ENCODE results near the gene PLD2.
"Not testable (repeated sequence)": the region's sequence is repeated elsewhere in the genome, so short reads cannot be mapped to it uniquely, and the experiment has no call there.

The PLD2 gene

GRCh38 chr17:4789951-4790704, 16.8 kb upstream of the PLD2 start:
- peak; percentile 47 to 69 for DNase-seq (ENCODE audit: extremely low read depth in 1 of 2, low read depth in 1 of 2)

GRCh38 chr17:4790705-4791088, 16.3 kb upstream of the PLD2 start:
- no peak for DNase-seq (ENCODE audit: extremely low read depth in 1 of 2, low read depth in 1 of 2)

- no peak for DNase-seq (ENCODE audit: extremely low read depth in 1 of 2, low read depth in 1 of 2)
These were observed 11.8 kb upstream of the PLD2 start for GRCh38 chr17:4795168-4795567.

DNA sequence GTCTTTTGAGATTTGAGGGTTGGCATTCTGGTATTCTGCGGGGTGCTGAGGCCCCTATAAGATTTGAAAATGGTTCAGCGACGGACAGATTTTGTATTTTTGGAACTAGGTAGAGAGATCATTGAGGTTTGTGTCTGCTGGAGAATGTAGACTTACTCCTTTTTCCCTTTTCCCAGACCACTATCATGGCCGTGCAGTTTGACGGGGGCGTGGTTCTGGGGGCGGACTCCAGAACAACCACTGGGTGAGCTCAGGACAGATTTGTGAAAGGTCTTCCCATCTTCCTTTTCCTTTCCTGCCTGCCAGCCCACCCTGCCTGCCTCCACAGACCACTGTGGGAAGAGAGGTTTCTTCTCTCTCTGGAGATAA, 10.4 kb upstream of the PLD2 start:
- DNase-seq (ENCODE audit: extremely low read depth in 1 of 2, low read depth in 1 of 2), result no peak

GRCh38 chr17:4800462-4801196, 6.3 kb upstream of the PLD2 start:
- no peak for DNase-seq (ENCODE audit: extremely low read depth in 1 of 2, low read depth in 1 of 2)

- no peak for DNase-seq (ENCODE audit: extremely low read depth in 1 of 2, low read depth in 1 of 2)
These were observed 4.7 kb upstream of the PLD2 start, which contains the start of gene C17orf114 for GRCh38 chr17:4802228-4802627. Gene C17orf114, minus strand, starts transcription at chr17:4802328.

DNA sequence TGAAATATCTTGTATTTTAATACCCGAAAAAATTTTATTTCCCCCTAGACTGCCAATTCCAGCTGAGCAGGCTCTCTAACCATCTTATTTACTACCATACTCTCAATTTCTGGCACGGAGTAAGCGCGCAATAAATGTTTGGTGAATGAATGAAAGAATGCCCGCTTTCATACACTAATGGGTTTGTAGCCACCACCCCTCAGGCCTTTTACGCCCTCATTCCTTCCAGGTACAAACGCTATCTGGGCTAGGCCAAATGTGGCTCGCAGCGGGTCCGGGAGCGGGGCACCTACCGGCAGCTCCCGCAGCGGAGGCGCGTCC, 536 bp upstream of the PLD2 start:
- no peak for DNase-seq (ENCODE audit: extremely low read depth in 1 of 2, low read depth in 1 of 2)

GRCh38 chr17:4807605-4808377, 839 bp downstream of the PLD2 start:
- DNase-seq (ENCODE audit: extremely low read depth in 1 of 2, low read depth in 1 of 2), result no peak

GRCh38 chr17:4808378-4808767, 1.4 kb downstream of the PLD2 start:
- no peak for DNase-seq (ENCODE audit: extremely low read depth in 1 of 2, low read depth in 1 of 2)

DNA sequence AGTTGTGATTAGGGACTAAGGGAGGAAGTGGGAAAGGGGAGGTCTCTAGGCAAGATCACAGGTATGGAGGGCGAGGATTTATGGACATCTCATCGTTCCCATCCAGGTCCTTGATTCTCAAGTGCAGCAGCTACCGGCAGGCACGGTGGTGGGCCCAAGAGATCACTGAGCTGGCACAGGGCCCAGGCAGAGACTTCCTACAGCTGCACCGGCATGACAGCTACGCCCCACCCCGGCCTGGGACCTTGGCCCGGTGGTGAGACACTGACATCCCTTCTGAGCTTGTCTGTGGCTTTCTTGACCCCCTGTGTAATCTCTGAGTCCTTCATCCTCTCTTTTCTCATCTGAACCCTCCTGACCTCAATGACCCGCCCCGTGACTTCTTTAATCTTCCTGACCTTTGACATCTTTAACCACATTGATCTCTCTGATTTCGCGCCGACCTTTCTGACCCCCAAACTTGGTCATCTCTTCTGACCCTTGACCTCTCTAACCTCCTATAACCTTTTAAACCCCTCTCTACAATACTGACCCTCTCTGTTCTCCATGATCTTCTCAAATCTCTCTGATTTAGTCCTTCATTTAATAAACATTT, 3.8 kb downstream of the PLD2 start:
- no peak for DNase-seq (ENCODE audit: extremely low read depth in 1 of 2, low read depth in 1 of 2)

DNA sequence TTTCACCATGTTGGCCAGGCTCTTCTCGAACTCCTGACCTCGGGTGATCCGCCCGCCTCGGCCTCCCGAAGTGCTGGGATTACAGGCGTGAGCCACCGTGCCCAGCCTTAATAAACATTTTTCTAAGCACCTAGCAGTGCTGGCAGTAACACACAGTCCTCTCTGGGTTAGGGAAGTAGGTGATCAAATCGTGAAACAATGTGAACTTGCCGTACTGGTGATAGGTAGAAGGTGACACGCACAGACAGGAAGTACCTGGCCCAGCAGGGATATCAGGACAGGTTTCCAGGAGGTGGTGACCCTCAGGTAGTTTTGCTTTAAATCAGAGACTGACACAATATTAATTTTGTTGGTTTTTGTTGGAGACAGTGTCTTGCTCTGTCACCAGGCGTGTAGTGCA, 4.5 kb downstream of the PLD2 start:
- no peak for DNase-seq (ENCODE audit: extremely low read depth in 1 of 2, low read depth in 1 of 2)

DNA sequence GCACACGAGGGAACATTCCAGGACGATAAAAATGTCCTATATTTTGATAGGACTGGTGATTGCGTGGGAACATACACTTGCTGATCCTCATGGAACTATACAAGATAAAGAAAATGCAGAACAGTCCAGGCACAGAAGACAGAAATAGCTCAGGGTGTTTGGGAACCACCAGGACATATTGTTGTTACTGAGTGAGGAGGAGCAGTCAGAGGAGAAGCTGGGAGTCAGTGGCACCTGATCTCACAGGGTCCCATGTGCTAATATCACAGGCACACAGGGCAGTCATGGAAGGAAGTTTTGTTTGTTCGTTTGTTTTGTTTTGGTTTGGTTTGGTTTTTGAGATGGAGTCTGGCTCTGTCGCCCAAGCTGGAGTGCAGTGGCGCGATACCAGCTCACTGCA, 5.7 kb downstream of the PLD2 start:
- DNase-seq (ENCODE audit: extremely low read depth in 1 of 2, low read depth in 1 of 2), result no peak

DNA sequence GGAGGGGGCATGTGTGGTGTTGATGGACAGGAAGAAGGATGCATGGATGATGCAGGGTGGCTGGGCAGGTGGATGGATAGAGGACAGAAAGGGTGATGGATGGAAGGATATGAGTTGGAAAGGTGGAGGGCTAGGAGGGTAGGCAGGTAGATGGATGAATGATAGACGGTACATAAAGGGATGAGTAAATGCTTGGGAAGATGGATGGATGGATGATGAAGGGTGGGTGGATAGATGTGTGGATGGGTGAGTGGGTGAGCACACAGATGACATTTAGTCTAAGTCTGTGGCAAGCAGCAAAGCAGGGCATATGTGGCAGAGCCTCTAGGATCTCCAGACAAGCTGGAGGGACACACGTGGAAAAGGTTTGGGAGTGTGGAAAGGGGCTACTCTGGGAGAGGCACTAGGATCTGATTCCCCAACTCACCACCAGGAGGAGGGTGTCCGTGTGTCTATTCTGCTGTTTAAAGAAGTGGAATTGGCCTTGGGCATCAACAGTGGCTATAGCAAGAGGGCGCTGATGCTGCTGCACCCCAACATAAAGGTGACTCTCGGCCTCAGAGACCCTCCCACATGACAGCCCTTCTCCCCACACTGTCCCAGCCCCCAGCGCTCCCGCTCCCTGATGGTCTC, 8.2 kb downstream of the PLD2 start:
- DNase-seq (ENCODE audit: extremely low read depth in 1 of 2, low read depth in 1 of 2), result no peak

GRCh38 chr17:4816826-4817225, 9.9 kb downstream of the PLD2 start:
- DNase-seq (ENCODE audit: extremely low read depth in 1 of 2, low read depth in 1 of 2), result no peak

DNA sequence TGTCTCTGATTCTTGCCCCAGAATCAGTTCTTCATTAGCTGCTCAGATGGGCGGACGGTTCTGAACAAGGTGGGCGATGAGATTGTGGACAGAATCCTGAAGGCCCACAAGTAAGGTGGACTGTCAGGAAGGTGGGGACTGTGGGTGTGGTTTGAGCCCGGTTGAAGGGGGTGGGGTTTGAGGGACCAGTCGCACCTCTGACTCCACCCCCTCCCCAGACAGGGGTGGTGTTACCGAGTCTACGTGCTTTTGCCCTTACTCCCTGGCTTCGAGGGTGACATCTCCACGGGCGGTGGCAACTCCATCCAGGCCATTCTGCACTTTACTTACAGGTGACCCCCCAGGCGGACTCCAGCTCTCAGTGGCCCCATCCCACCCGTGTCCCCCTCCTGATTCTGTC, 11.3 kb downstream of the PLD2 start:
- no peak for DNase-seq (ENCODE audit: extremely low read depth in 1 of 2, low read depth in 1 of 2)

- no peak for DNase-seq (ENCODE audit: extremely low read depth in 1 of 2, low read depth in 1 of 2)
These were observed 15.9 kb downstream of the PLD2 start for GRCh38 chr17:4822835-4823234.

DNA sequence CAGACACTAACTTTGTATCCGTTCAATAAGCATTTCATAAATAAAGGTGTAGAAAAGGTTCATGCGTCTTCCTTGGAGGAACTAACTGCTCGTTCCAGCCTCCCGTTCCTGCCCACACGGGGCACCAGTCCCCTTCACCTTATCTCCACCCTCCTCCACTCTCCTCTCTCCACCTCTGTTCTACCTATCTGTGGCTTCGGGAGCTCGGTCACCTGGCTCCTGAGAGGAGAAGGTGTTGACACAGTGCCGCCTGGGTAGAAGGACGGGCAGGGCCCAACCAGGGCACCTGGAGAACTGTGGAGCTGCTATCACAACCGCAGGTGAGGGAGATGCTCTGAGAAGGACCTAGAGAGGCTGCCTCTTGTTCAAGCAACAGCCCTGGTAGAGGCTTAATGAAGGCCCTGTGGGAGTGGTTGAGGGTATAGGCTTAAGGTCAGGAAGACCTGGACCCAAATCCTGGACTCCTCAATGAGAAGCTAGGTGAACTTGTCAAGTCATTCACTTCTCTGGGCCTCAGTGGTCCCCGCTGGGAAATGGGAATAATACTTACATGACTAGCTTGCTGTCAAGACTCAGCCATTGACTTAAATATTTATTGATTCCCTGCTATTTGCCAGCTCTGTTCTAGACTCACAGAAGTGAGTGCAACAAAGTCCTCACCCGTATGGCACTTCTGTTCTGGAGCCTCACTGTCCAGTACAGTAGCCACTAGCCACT, 16.6 kb downstream of the PLD2 start:
- no peak for DNase-seq (ENCODE audit: extremely low read depth in 1 of 2, low read depth in 1 of 2)

- DNase-seq (ENCODE audit: extremely low read depth in 1 of 2, low read depth in 1 of 2), result no peak
These were observed 20.4 kb downstream of the PLD2 start for GRCh38 chr17:4827399-4827798.

GRCh38 chr17:4832829-4833177, 25.9 kb downstream of the PLD2 start:
- not testable (repeated sequence) for DNase-seq (ENCODE audit: extremely low read depth in 1 of 2, low read depth in 1 of 2)

- DNase-seq (ENCODE audit: extremely low read depth in 1 of 2, low read depth in 1 of 2), result peak; percentile 65 to 80
These were observed 26.4 kb downstream of the PLD2 start, which contains the start of gene MINK1 for GRCh38 chr17:4833178-4833940. Gene MINK1, plus strand, starts transcription at chr17:4833340. Its CDS starts 244 bp downstream, at chr17:4833584.
